Stimulated activated CD4-positive, alpha-beta T cell treated with anti-CD3 and anti-CD28 coated beads, Interleukin-1b, Interleukin-23, amount 100 ng/mL, for 24 hours (primary cell): ENCODE data around the gene TRIM43.
"Not testable (repeated sequence)": the region's sequence is repeated elsewhere in the genome, so short reads cannot be mapped to it uniquely, and the experiment has no call there.

Experiments used
- DNase-seq, 4 experiments: peaks; one replicate each; pipeline ENCODE4 v3.0.0-alpha.2; 2020; ENCODE audit warnings: low read depth in 4 of 4, low spot score in 1 of 4

Gene TRIM43

DNA sequence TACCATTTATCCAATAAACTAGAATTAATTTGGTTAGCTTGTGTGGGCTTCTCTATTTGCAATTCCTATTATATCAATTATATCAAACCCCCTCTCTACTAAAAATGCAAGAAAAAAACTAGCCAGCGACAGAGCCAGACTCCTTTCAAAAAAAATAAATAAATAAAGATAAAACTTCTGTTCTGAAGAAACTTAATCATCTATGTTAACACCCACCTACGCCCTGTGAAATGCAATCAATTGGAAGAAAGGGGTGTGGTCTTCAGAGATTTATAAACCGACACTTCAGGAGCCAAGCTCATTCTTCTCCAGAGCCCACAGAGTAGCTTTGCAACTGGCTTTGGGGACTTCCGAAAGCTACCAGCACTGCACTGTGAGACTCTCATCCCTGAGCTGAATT lies at the start of gene TRIM43:
Gene TRIM43, plus strand, starts transcription at position 301 of the 400 bp plus-strand sequence. CDS start 2,023 bp downstream, outside the sequence.
- DNase-seq, result not testable (repeated sequence)

DNA sequence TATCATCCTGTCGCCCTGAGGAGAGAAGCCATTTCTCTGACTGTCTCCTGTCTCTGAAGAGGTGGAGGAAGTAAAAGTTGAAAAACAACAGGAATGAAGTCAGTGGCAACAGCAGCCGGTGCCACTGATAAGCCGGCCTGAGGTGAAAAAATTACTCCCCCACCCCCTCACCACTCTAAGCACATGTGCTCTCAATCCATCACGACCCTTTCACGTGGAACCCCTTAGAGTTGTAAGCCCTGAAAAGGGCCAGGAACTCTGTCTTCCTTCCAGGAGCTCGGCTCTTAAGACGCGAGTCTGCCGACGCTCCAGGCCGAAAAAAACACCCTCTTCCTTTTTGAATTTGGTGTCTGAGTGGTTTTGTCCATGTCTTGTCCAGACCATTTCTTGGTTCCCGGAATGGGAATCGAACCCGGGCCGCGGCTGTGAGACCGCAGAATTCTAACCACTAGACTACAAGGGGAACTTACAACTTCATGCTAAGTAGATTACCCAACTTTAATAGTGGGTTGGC lies 40.7 kb upstream of the TRIM43 start:
- no peak for DNase-seq

DNA sequence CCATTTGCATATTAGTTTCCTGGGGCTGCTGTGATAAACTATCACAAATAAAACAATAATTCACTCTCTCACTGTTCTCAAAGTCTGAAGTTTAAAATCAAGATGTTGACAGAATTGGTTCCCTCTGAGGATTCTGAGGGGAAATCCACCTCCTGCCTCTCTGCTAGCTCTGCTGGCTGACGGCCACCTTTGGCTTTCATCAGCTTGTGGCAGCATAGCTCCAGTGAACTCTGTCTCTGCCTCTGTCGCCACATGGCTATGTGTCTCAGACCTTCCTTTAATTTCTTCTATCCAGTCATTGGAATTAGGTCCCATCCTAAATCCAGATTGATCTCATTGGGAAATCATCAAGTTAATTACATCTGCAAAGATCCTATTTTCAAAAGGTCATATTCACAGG lies 38.9 kb upstream of the TRIM43 start:
- no peak for DNase-seq

DNA sequence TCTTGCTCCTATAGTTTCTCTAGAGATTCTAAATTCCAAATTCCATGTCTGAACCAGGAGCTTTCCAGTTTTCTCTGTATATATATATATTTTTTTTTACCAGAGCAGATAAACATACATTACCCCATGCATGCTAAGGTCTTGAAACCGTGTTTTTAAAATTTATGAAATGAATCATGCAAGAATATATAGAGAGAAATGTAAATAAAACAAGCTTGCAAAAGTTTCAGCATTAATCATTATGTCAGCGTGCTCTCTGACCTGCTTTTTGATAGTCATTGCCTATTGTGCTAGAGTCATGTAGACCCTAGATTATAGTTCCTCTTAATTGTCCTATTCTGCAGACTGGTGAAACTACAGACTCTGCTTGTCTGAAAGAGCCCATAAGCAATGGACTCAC lies 22.6 kb upstream of the TRIM43 start:
- DNase-seq, result no peak

DNA sequence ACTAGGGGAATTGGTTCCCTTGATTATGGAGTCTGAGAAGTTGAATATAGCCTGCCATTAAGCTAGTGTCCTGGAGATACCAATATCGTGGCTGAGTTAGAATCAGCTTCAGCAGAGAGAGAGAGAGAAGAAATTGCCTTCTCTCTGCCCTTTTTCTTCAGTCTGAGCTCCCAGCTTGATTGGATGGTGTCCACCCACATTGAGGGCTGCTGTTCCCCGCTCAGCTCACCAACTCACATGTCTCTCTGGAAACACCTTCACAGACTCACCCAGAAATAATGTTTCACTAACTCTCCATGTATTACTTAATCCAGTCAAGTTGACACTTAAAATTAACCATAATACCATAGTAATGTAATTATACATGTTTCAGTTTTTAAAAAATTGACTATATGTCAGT lies 17.9 kb upstream of the TRIM43 start:
- no peak for DNase-seq

DNA sequence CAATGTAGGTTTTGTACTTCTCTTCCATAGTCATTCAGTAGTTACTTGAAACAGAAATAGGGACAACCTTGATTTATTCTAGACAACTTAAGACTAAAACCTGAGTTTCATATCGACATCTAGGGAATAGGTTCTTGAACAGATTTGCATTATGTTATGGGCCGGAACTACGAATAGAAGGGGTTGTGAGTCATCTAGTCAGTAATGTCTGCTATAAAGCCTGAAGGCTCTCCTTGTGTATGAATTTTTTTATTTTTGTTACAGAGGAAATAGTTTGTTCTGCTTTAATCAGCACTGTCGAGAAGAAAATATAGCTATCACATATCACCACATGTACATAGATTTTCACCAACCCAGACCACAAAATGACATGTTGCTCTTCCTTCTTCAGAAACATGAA lies 17.3 kb upstream of the TRIM43 start:
- no peak for DNase-seq

DNA sequence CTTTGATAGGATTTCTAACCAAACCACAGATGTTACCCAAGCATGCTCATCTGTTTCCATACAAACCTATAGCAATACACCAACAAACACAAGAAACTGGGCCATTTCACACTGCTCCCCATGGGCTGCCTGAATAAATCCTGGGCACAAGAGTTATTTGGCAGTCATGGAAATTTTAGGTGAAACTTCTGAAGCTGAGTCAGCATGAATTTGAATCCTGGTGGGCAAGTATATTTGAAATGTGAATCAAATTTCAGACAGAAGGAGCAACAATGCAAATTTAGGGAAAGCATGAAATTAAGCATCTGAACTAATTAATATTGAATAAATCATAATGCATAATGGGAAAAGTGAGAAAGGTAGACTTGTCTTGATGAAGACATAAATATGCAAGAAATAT lies 15.9 kb upstream of the TRIM43 start:
- no peak for DNase-seq

DNA sequence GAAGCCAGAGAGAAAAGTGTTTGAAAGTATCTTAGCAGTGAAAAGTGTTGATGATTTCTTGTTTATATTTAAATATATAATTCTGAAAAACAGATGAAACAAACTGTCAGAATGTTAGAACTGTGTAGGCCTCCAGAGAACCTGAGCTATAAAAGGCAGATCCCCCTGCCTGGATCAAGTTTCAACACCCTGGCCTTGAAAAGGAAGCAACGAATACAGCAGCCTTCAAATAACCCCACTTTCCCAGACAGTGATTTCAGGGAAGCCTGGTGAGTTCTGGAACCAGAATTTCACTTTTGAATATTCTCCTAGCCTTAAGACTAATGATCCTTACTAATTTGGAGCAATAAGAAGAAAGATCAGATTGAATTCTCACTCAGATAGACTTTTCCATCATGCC lies 13.3 kb upstream of the TRIM43 start:
- DNase-seq, result no peak

DNA sequence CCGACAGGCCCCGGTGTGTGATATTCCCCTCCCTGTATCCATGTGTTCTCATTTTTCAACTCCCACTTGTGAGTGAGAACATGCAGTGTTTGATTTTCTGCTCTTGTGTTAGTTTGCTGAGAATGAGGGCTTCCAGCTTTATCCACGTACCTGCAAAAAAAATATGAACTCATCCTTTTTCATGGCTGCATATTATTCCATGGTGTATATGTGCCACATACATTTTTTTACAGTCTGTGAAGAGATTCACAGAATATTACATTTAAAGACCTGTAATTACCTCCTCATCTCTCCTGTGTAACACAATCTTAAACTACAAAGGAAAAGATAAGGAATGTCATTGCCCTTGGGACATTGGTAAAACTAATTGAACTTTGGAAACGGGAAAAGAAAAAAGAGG lies 8.3 kb upstream of the TRIM43 start:
- DNase-seq, result not testable (repeated sequence)

DNA sequence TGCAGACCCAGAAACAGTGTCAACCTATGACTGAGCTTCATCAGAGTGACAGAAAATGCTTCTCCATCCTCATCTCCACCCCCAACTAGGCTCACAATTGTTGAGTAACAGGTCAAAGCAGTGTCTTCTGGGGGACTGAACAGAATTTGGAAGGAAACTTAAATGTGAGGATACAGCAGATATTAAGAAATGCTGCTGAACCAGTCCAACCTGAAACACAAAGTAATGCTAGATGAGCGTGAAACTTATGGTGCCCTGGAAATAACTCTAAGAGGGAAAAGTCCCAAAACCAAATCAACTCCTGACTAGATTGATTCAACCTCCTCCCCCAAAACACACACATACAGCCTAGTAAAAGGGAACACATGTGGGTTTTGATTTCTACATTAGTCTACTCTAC lies 7.5 kb upstream of the TRIM43 start:
- DNase-seq, result not testable (repeated sequence)

DNA sequence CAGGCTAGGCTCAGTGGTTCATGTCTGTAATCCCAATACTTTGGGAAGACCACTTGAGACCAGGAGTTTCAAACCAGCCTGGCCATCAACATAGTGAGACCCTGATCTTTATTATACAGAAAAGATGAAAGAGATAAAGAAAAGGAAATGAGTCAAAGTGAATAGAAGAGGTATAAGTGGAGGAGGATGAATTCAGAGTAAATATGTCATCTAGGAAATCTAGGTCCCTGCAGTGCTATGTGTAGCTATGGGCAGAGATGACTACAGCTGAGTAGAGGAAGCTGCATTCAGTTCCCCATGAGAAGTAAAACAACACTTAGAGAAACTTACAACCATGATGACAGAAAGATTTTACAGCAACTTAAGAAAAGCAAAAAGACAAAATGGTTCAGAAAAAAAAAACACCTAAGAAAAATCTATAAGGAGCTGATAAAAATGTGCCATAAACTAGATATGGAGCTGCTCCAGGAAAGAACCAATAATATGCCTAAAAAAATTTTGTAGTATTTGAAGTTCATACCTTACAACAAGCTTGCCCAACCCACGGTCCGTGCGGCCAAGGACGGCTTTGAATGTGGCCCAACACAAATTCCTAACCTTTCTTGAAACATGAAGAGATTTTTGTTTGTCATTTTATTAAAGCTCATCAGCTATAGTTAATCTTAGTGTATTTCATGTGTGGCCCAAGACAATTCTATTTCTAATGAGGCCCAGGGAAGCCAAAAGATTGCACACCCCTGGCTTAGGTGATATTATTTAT lies 1.8 kb upstream of the TRIM43 start:
- DNase-seq, result not testable (repeated sequence)

DNA sequence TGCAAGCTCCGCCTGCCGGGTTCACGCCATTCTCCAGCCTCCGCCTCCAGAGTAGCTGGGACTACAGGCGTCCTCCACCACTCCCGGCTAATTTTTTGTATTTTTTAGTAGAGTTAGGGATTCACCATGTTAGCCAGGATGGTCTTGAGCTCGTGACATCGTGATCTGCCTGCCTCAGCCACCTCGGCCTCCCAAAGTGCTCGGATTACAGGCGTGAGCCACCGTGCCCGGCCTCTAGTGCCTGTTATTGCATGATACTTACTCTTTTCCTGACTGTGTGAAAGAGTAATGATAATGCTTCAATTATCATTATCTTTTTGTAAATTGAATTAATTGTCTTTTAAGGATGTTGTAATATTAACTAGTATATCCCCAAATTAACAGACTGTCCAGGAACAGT lies 1.2 kb downstream of the TRIM43 start:
- not testable (repeated sequence) for DNase-seq

DNA sequence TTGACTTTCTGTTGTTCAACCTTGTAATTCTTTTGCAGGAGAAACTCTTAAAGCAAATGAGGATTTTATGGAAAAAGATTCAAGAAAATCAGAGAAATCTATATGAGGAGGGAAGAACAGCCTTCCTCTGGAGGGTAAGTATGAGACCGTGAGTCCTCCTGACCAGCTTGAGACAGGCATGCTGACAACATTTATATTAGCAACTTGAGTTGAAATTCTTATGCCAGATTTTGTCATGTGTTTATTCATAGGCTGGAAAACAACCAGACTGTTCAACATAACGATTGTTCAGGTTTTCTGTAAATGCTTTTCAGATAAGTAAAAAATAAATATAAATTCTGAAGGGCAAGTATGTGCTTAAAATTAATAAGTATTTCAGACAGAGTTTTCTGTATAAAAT lies 3.2 kb downstream of the TRIM43 start:
- DNase-seq, result not testable (repeated sequence)

DNA sequence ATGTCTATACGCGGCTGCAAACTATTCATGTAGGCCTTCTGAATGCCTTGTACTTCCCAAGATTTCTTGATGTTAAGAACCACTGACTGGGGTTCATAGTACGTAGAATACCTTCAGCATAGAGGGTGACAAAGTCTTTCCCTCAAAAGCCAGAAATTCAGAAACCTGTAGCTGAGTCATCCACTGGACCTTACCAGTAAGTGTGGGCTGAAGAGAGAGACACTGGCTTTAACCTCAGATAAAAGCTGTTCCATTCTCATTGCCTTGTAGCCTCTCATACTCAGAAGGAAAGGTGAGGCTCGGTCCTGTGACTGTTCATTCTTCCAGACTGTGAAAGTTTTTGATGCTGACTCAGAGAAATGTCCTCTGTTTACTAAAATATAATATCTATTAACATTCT lies 9.5 kb downstream of the TRIM43 start:
- DNase-seq, result not testable (repeated sequence)

DNA sequence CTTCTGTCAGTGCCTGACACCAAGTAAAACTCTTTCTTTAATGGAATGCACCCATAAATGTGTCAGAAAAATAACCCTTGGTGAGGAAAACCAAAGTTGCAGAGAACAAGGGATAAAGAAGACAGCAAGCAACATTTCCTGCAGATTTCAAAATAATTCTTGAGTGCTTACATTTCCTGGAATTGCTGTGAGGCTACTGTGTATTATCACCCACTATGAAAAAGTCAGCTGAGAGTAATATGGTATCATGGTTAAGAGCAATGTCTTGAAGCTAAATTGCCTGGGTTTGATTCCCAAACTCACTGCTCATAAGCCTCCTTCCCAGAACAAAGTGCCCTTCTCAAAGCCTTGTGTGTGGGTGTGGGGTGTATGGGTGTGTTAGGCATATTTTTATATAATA lies 10.3 kb downstream of the TRIM43 start:
- DNase-seq, result not testable (repeated sequence)

DNA sequence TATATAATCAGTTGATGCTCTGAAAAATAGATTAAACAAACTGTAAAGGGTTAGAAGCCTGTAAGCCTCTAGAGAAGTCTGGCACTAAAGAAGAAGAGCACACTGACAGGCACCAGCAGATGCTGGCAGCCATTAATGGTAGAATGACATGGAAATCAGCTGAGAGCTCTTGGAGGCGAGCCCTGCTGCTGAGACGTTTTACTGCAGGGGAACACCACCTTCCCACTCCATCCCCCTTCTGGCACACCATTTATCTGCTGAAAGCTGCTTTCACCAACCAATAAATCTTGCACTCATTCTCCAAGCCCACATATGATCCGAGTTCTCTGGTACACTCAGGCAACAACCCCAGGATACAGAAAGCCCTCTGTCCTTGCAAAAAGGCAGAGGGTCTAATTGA lies 16.6 kb downstream of the TRIM43 start:
- DNase-seq, result not testable (repeated sequence)

DNA sequence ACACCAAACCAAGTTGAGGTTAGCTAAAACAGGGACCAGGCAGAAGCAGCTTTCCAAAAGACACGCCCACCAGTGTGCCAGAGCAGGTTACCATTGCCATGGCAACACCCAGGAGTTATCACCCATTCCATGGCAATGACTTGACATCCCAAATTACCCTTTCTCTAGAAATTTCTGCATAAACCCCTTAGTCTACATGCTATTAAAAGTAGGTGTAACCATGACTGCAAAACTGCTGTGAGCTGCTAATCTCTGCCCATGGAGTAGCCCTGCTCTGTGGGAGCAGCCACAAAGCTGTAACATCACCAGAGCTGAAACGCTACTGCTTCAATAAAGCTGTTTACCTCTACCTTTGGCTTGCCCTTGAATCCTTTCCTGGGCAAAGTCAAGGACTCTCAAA lies 18.0 kb downstream of the TRIM43 start:
- DNase-seq, result not testable (repeated sequence)

DNA sequence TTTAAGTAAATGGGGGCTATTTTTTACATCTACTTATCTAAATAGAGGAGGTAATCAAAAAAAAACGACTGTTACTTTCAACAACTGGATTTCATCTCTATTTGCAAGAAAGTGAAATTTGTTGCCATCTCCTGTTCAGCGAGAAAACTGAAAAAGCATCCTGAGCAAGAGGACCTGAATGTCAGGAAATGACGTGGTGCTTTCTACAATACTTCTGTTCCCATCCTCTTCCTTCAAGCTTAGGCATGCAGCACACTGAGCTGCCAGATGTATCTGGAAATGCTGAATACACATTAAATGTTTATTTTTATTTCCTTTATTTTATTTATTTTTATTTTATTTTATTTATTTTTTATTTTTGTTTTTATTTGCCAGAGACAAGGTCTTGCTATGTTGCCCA lies 21.2 kb downstream of the TRIM43 start:
- DNase-seq, result not testable (repeated sequence)

DNA sequence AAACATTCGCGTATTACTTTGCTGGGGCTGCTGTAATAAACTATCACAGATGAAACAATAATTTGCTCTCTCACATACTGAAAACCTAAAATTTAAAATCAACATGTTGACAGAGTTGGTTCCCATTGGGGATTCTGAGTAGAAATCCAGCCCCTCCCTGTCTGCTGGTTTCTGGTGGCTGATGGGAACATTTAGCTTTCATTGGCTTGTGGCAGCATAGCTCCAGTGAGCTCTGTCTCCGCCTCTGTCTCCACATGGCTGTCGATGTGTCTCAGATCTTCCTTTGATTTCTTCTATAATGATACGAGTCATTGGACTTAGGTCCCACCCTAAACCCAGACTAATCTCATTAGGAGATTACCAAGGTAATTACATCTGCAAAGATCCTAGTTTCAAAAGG lies 30.9 kb downstream of the TRIM43 start:
- not testable (repeated sequence) for DNase-seq

DNA sequence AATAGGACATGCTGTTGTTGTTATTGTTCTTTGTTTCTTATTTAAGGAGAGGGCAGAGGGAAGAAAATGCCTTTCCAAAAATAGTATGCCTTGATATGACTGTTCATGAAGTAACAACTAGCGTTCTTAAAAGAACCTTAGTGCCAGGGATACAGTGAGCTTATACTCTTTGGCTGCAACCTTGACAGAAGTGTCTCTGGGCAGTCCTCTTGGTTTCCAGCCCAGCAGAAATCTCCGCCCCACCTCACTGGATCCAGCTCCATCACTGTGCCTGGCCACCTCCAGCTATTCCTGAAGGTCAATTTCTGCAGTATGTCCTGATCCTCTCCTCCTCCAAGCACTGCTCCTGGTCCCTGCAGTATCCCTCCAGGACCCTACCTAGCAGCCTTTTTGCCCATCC lies 39.2 kb downstream of the TRIM43 start:
- not testable (repeated sequence) for DNase-seq

DNA sequence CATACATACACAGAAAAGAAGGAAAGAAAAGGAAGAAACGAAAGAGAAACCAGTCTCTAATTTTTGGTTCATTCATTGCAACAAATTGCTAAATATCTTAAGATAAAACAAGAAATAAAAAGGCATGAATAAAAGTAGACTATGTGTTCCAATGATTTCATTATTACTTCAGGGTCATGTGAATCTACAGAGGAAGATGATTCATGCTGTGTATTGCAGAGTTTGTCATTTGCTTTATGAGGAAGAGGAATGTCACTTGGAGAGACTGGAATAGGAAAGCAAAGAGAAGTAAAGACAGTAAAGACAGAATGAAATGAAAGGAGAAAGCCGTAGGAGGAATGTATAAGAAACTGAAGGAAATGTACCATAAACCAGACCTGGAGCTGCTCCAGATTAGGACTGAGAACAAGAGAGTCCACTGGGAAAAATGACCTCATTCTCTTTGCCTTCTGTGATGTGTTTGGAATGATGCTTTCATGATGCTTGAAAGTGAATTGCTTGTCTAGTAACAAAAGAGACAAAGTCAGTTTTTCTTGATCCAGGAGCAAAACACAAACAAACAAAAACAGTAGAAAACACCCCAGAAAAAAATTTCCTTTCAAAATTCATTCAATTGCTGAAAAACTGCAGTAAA lies 41.9 kb downstream of the TRIM43 start:
- DNase-seq, result not testable (repeated sequence)

DNA sequence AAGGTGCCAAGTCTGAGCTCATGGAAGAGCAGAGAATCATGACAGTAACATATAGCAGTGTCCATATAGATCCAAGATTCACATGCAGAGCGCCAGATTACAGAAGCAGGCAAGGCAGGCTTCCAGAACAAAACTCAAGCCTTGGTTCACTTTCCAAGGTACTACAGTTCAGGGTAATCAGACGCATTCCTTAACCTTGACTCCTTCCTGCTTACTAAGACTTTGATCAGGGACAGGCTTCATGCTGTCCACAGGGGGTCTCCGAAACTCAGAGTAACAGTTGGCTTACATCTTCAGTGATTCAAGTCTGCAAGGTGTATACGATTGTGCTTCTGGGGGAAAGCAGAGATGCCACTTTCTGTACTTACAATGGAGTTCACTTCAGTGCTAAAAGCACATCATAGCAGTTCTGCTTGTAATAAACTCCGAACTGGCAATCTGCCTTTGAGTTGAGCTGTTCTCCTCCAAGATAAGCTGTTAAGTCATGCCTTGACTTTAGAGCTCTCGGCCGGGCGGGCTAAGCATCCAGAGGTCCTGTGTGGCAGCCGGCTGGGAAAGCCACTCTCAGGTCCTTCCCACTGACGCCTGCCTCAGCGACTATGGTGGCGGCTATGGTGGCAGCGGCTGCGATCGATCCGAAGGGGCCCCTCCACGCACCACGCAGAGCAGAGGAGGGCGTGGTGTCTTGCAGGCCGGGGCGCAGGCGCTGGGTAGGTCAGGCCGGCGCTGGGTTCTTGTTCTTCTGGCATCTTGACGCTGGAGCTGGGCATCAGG lies 48.9 kb downstream of the TRIM43 start:
- DNase-seq, result not testable (repeated sequence)
